A549 (cell line): Measurements from ENCODE around the gene BSDC1. TPM values are rescaled to one million over a fixed set of nuclear protein-coding genes. Genes with fewer than 3 reads are reported as not detected.

Experiments used
- ATAC-seq, 2 experiments: fragments of 200-7000 bp in 1 of 2; fragments of >200 bp in 1 of 2; cut with Nextera tagmentation in 1 of 2; cut with Tn5 transposase in 1 of 2; 3 replicates each; pipeline versions ENCODE4 v1.8.0 to v1.9.1; 2018 to 2020; ENCODE audit warnings: mild to moderate bottlenecking in 1 of 2, moderate library complexity in 1 of 2
- CTCF ChIA-PET: fragments of 300-600 bp; sonication (Branson Sonifier 250); formaldehyde crosslinking; extraction: SDS; loops from one replicate; lab custom pipeline; 2021; ENCODE audit warnings: antibody characterized with exemption, inconsistent platforms; lab: Yijun Ruan, JAX
- POLR2A ChIA-PET: fragments of 350-600 bp; formaldehyde crosslinking; extraction: SDS; loops from one replicate; lab custom pipeline; 2021; ENCODE audit warnings: antibody characterized with exemption, inconsistent platforms; lab: Yijun Ruan, JAX
- DNase-seq, 2 experiments: peaks; one replicate each; pipeline versions ENCODE4 v3.0.0 to v3.0.0-alpha.2; 2011 to 2016; ENCODE audit warnings: low read depth in 1 of 2, low spot score in 1 of 2
- FAIRE-seq: peaks from 2 replicates; lab custom pipeline; 2011; peaks lifted over from hg19 to GRCh38; lab: Jason Lieb, UNC
- H3K27ac ChIP-seq, 2 experiments: fragments of >200 bp; sonication (Bioruptor Twin); formaldehyde crosslinking; 3 replicates each; pipeline ENCODE4 v1.5.1; 2016 to 2017
- H3K4me1 ChIP-seq: fragments of >200 bp; sonication (Bioruptor Twin); formaldehyde crosslinking; 3 replicates; pipeline ENCODE4 v1.6.1; 2016
- H3K4me2 ChIP-seq: fragments of >200 bp; sonication (Bioruptor Twin); formaldehyde crosslinking; 3 replicates; pipeline ENCODE4 v1.6.1; 2016
- H3K4me3 ChIP-seq: fragments of >200 bp; sonication (Bioruptor Twin); formaldehyde crosslinking; 3 replicates; pipeline ENCODE4 v1.5.1; 2016
- H3K9me3 ChIP-seq: fragments of >200 bp; sonication (Bioruptor Twin); formaldehyde crosslinking; 3 replicates; pipeline ENCODE4 v1.6.1; 2016
- CBX2 ChIP-seq: fragments of 200-600 bp; sonication (generic); IDR thresholded peaks from 2 replicates; pipeline ENCODE4 v1.6.1; 2016; ENCODE audit warnings: low read depth, mild to moderate bottlenecking, borderline replicate concordance
- CBX8 ChIP-seq: fragments of 200-600 bp; sonication (generic); IDR thresholded peaks from 2 replicates; pipeline ENCODE4 v1.6.1; 2016
- CEBPB ChIP-seq, 2 experiments: fragments of >200 bp in 1 of 2; sonication (Bioruptor Twin) in 1 of 2; formaldehyde crosslinking in 1 of 2; IDR thresholded peaks; 2 replicates each; pipeline ENCODE4 v1.6.1; 2012 to 2016
- E2F6 ChIP-seq: IDR thresholded peaks from 2 replicates; pipeline ENCODE4 v1.6.1; 2012; ENCODE audit warnings: low read depth, borderline replicate concordance
- ELK1 ChIP-seq: fragments of 150-350 bp; IDR thresholded peaks from 2 replicates; pipeline ENCODE4 v1.6.1; 2014; ENCODE audit warnings: low read depth, mild to moderate bottlenecking, low read length
- EP300 ChIP-seq, 2 experiments: fragments of >200 bp; sonication (Bioruptor Twin); formaldehyde crosslinking; IDR thresholded peaks; 2 replicates in 1 of 2; 3 replicates in 1 of 2; pipeline ENCODE4 v1.6.1; 2016 to 2017
- FOSB ChIP-seq: fragments of 250-450 bp; sonication (Bioruptor Pico); IDR thresholded peaks from 2 replicates; pipeline ENCODE4 v1.5.0; 2020; ENCODE audit warnings: mild to moderate bottlenecking, moderate library complexity
- GATA3 ChIP-seq: IDR thresholded peaks from 2 replicates; pipeline ENCODE4 v1.6.1; 2012; ENCODE audit warnings: borderline replicate concordance
- HDAC2 ChIP-seq: fragments of 200-600 bp; sonication (generic); IDR thresholded peaks from 2 replicates; pipeline ENCODE4 v1.6.1; 2016
- HEYL ChIP-seq: fragments of 250-450 bp; sonication (Bioruptor Pico); IDR thresholded peaks from 2 replicates; pipeline ENCODE4 v1.8.0; 2021; ENCODE audit warnings: mild to moderate bottlenecking, moderate library complexity
- HOXA7 ChIP-seq: fragments of 250-450 bp; sonication (Bioruptor Pico); IDR thresholded peaks from 2 replicates; pipeline ENCODE4 v1.5.0; 2020; ENCODE audit warnings: mild to moderate bottlenecking, moderate library complexity
- HOXB13 ChIP-seq: fragments of 250-450 bp; sonication (Bioruptor Pico); IDR thresholded peaks from 2 replicates; pipeline ENCODE4 v1.5.0; 2020; ENCODE audit warnings: low read depth, mild to moderate bottlenecking, moderate library complexity
- HOXB5 ChIP-seq: fragments of 250-450 bp; sonication (Bioruptor Pico); IDR thresholded peaks from 2 replicates; pipeline ENCODE4 v1.5.0; 2020; ENCODE audit warnings: mild to moderate bottlenecking, moderate library complexity
- MAX ChIP-seq: IDR thresholded peaks from 2 replicates; pipeline ENCODE4 v1.6.1; 2012
- MYC ChIP-seq: IDR thresholded peaks from 2 replicates; pipeline ENCODE4 v1.6.1; 2012; ENCODE audit warnings: mild to moderate bottlenecking, inconsistent platforms, low read length, improper control_type of control experiment, borderline replicate concordance
- RAD21 ChIP-seq, 2 experiments: fragments of >200 bp in 1 of 2; sonication (Bioruptor Twin) in 1 of 2; formaldehyde crosslinking in 1 of 2; IDR thresholded peaks in 1 of 2; conservative IDR thresholded peaks in 1 of 2; 2 replicates in 1 of 2; 3 replicates in 1 of 2; pipeline ENCODE4 v1.6.1; 2012 to 2018; ENCODE audit warnings: inconsistent platforms in 1 of 2
- RCOR1 ChIP-seq: fragments of 150-350 bp; IDR thresholded peaks from 2 replicates; pipeline ENCODE4 v1.6.1; 2014; ENCODE audit warnings: antibody characterized with exemption, low read length, low read depth
- SMC3 ChIP-seq: fragments of >200 bp; sonication (Bioruptor Twin); formaldehyde crosslinking; IDR thresholded peaks from 3 replicates; pipeline ENCODE4 v1.6.1; 2018; ENCODE audit warnings: inconsistent platforms
- TFCP2L1 ChIP-seq: fragments of 250-450 bp; sonication (Bioruptor Pico); IDR thresholded peaks from 2 replicates; pipeline ENCODE4 v1.5.0; 2021; ENCODE audit warnings: mild to moderate bottlenecking
- ZNF302 ChIP-seq: fragments of 250-450 bp; sonication (Bioruptor Pico); IDR thresholded peaks from 2 replicates; pipeline ENCODE4 v1.9.0; 2021; ENCODE audit warnings: inconsistent platforms, mild to moderate bottlenecking, moderate library complexity
- WGBS: methylation state at CpG from one replicate; pipeline ENCODE4 v1.1.6; 2017; ENCODE audit errors: missing lambda C conversion rate; 5-methylcytosine and 5-hydroxymethylcytosine counted together
- polyA plus RNA-seq, 4 experiments: library from polyadenylated mRNA; depleted of rRNA in 3 of 4; stranded (reverse); fragments of >200 nt; fragmentation: RNase III in 1 of 4; extraction: RNeasy Plus Mini Kit Qiagen cat#74134 plus additional on column Dnase treatment in 1 of 4; gene quantifications; 2 replicates in 3 of 4; 3 replicates in 1 of 4; pipeline ENCODE4 v1.2.3, GENCODE V29; 2011 to 2017
- TF ChIP-seq, protein P1 (sequence below): fragments of 200-600 bp; sonication (generic); IDR thresholded peaks from 2 replicates; pipeline ENCODE4 v1.6.1; 2016; ENCODE audit warnings: antibody characterized with exemption, mild to moderate bottlenecking, moderate library complexity

Gene BSDC1
- polyA plus RNA-seq, 2 of the 4 experiments (the other 2 are of a cell fraction): 19.9 to 22.7 TPM

GRCh38 chr1:32372149-32372756, 22.0 kb downstream of the BSDC1 start:
- Histone ChIP-seq H3K4me2 (no peak overlapping the region), H3K4me3 (no peak overlapping the region), H3K27ac (no peak overlapping the region), H3K4me1 (no peaks in the 10 kb centered on the region), H3K9me3 (no peaks in the 10 kb centered on the region)
- FAIRE-seq (no peak), DNase-seq (no peak), ATAC-seq (peak; percentile 48; a peak in 2 of 6 replicates)
- TF ChIP-seq ELK1 (no peak), MAX (no peak), E2F6 (no peak), HOXB13 (CRISPR knock-in tag) (no peak), HOXA7 (CRISPR knock-in tag) (no peak), RAD21 (conservative IDR thresholded peaks at IDR 0.05 in 1 of 2, IDR thresholded peaks at IDR 0.05 in 1 of 2) (peak in 1 of 2 experiments; percentile 13; a peak in 1 of 5 replicates), FOSB (no peak)
- POLR2A ChIA-PET: no interaction called here
- WGBS: 96% methylated on average over 5 of the region's 5 CpGs
- CTCF ChIA-PET: interaction anchor here (1.3 to 1.5 kb wide), 2 partner anchors 13 to 15 kb away, joined by 4 to 5 read pairs; no protein-coding TSS in a partner anchor

DNA sequence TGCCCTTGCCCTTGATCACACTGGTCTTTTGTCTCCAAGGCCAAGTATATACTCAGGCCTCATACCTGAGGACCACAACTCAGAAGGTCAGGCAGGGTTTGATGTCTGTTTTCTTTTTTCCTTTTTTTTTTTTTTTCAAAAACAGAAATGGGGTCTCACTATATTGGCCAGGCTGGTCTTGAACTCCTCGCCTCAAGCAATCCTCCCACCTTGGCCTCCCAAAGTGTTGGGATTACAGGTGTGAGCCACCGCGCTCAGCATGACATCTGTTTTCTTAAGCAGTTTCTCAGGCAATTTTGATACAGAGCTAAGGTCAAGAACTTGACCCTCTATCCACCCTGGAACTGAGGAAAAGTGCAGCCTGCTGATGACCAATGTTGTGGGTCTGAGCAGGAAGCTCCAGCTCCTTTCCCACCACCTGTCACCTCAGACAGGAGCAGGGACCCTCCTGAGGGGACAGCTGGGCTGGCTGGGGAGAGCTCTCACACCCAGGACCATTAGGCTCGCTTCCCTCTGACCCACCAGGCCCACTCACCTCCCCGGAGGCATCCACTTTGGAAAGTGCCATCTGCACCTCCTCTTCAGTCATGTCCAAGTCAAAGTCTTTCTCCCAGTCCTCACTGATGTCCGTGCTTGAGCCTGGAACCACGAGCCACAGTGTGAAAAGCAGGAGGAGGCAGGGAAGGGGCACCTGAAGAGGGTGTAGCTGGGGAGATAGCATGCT, 26.2 kb downstream of the BSDC1 start:
- FAIRE-seq (no peak), DNase-seq (no peak), ATAC-seq (no peak)
- ChIA-PET POLR2A (no interaction called here), CTCF (interaction anchor here (0.6 kb wide), 1 partner anchor 45 kb away, joined by 4 read pairs; no protein-coding TSS in a partner anchor)
- Histone ChIP-seq H3K27ac (no peak overlapping the region), H3K4me2 (no peak overlapping the region), H3K4me3 (no peak overlapping the region), H3K4me1 (no peaks in the 10 kb centered on the region), H3K9me3 (no peaks in the 10 kb centered on the region)
- WGBS: 96% methylated on average over 6 of the region's 7 CpGs
- no peak for TF ChIP-seq EP300 (IDR thresholded peaks at IDR 0.05)

GRCh38 chr1:32365445-32365844, 28.8 kb downstream of the BSDC1 start:
- CTCF ChIA-PET: interaction anchor here (1.1 to 1.8 kb wide), 2 partner anchors 14 to 150 kb away, joined by 3 to 5 read pairs; no protein-coding TSS in a partner anchor
- POLR2A ChIA-PET: interaction anchor here (0.8 kb wide), 1 partner anchor 29 kb away, joined by 3 read pairs; the partner anchor contains the start of gene MARCKSL1
- FAIRE-seq: no peak

GRCh38 chr1:32364836-32365235, 29.4 kb downstream of the BSDC1 start:
- ChIA-PET CTCF (interaction anchor here (1.1 to 1.8 kb wide), 2 partner anchors 13 to 149 kb away, joined by 3 to 5 read pairs; no protein-coding TSS in a partner anchor), POLR2A (no interaction called here)
- Histone ChIP-seq H3K4me1 (no peaks in the 10 kb centered on the region), H3K27ac (no peak overlapping the region), H3K4me2 (no peak overlapping the region), H3K4me3 (no peak overlapping the region), H3K9me3 (no peaks in the 10 kb centered on the region)
- DNase-seq (no peak), ATAC-seq (no peak), FAIRE-seq (no peak)
- no peak for TF ChIP-seq HDAC2
- TF ChIP-seq ZNF302 (CRISPR knock-in tag): no peak
- no peak for TF ChIP-seq HOXA7 (CRISPR knock-in tag)
- TF ChIP-seq, protein P1, sequence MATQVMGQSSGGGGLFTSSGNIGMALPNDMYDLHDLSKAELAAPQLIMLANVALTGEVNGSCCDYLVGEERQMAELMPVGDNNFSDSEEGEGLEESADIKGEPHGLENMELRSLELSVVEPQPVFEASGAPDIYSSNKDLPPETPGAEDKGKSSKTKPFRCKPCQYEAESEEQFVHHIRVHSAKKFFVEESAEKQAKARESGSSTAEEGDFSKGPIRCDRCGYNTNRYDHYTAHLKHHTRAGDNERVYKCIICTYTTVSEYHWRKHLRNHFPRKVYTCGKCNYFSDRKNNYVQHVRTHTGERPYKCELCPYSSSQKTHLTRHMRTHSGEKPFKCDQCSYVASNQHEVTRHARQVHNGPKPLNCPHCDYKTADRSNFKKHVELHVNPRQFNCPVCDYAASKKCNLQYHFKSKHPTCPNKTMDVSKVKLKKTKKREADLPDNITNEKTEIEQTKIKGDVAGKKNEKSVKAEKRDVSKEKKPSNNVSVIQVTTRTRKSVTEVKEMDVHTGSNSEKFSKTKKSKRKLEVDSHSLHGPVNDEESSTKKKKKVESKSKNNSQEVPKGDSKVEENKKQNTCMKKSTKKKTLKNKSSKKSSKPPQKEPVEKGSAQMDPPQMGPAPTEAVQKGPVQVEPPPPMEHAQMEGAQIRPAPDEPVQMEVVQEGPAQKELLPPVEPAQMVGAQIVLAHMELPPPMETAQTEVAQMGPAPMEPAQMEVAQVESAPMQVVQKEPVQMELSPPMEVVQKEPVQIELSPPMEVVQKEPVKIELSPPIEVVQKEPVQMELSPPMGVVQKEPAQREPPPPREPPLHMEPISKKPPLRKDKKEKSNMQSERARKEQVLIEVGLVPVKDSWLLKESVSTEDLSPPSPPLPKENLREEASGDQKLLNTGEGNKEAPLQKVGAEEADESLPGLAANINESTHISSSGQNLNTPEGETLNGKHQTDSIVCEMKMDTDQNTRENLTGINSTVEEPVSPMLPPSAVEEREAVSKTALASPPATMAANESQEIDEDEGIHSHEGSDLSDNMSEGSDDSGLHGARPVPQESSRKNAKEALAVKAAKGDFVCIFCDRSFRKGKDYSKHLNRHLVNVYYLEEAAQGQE: no peak
- no peak for TF ChIP-seq CBX2
- no peak for TF ChIP-seq CBX8
- TF ChIP-seq GATA3: no peak
- no peak for TF ChIP-seq MYC
- TF ChIP-seq HOXB5 (CRISPR knock-in tag): no peak
- WGBS: 87% methylated on average over 5 of the region's 5 CpGs

More at GRCh38 chr1:32365445-32365844, 28.8 kb downstream of the BSDC1 start:
- Histone ChIP-seq H3K27ac (no peak overlapping the region), H3K9me3 (no peaks in the 10 kb centered on the region)
- no peak for TF ChIP-seq CEBPB (IDR thresholded peaks at IDR 0.05)
- TF ChIP-seq RCOR1: no peak
- TF ChIP-seq SMC3: no peak
- TF ChIP-seq HEYL (CRISPR knock-in tag): no peak
- TF ChIP-seq TFCP2L1 (CRISPR knock-in tag): no peak
- TF ChIP-seq, all 56 proteins: peak for 0
- Histone ChIP-seq H3K4me2 (no peak overlapping the region), H3K4me3 (no peak overlapping the region), H3K4me1 (no peaks in the 10 kb centered on the region)
- ATAC-seq (no peak), DNase-seq (no peak)
- WGBS: 78% methylated on average over 6 of the region's 6 CpGs
